Glomerular visceral epithelial cell (primary cell): ENCODE results near the gene OMA1.
A peak's percentile ranks its signal among the peaks of the same experiment; 100 is the strongest.
"Not testable (repeated sequence)": the region's sequence is repeated elsewhere in the genome, so short reads cannot be mapped to it uniquely, and the experiment has no call there.

Experiments used
- DNase-seq: peaks from one replicate; pipeline ENCODE4 v3.0.0-alpha.2; 2016; ENCODE audit errors: extremely low spot score

The OMA1 gene

GRCh38 chr1:58546520-58547308 lies at the start of gene OMA1:
TSS of gene OMA1 (minus strand) at chr1:58546726. CDS start at chr1:58539294, 7,432 bp downstream.
- DNase-seq = peak; percentile 97

DNA sequence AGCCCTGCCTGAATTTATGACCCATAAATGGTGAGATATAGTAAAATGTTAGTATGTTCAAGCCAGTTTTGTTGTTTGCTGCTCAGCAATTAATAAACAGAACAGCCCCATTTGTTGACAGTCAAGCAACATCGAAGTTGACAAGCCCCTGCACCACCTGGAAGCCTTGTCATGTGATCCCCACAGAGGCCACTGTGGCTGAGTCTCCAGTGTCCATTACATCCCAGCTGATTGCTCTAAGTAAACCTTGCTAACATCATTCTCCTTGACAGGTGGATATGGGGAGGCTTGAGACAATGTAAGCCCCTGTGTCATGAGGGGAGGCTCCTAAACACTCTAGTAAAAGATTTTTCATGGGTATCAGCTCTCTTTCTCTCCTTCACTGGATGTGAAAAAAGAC lies 48.0 kb upstream of the OMA1 start:
- DNase-seq = no peak

DNA sequence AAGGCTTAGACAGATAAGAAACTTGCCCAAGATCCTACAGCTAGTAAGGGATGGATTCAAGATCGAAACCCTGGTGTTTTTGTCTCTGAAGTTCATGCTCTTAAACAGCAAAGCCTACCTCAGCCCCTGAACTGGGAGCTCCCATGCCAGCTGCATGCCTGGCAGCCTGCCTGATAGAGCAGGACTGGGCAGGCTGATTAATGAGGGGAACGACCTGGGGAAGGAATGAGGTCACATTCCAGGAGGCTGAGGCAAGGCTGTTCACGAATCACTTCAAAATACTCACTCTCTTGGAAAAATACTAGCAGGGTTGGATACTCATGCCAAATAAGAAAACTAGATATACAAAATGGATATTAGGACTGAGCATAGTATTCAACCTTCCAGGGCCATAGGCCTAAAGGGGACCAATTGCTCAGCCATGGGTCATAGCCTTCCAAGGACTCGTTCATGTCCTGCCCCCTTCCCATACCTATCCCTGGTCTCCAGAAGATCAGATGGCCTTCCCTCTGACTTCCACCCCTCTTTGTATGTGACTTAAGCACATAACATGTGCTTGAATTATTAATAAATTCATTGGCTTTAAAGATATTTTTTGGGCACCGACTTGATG lies 46.1 kb upstream of the OMA1 start:
- peak; percentile 98 for DNase-seq

- no peak for DNase-seq
Observed at GRCh38 chr1:58591806-58592205, 45.3 kb upstream of the OMA1 start.

DNA sequence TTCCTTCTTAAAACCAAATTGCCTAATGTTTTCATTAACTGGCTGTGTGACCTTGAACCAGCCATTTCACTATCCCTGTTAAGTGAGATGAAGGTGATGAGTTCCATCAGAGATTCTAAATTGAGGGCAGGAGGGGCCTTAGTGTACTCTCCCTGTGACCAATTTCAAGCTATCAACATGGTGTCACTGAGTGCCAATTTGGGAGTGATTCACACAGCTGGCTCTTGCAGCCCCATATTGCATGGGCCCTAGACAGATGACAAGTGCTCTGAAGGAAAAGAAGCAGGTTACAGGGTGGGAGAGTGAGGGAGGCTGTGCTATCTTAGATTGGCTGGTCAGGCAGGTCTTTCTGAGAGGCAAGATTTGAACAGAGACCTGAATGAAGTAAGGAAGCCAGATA lies 43.5 kb upstream of the OMA1 start:
- no peak for DNase-seq

- DNase-seq = no peak
Observed at GRCh38 chr1:58588396-58588795, 41.9 kb upstream of the OMA1 start.

DNA sequence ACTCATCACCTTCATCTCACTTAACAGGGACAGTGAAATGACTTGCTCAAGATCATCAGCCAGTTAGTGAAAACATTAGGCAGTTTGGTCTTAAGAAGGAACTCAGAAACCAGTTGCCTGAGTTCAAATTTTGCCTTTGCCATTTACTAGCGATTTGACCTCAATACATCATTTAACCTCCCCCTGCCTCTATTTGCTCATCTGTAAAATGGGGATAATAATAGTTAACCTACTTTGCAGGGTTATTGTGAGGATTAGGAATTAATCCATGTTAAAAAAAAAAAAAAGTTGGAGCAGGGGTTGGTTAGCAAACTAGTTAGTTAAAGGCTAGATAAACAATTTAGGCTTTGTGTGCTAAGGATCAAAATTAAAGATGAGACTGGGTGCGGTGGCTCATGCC lies 41.1 kb upstream of the OMA1 start:
- no peak for DNase-seq

- no peak for DNase-seq
Observed at GRCh38 chr1:58586271-58586670, 39.7 kb upstream of the OMA1 start.

DNA sequence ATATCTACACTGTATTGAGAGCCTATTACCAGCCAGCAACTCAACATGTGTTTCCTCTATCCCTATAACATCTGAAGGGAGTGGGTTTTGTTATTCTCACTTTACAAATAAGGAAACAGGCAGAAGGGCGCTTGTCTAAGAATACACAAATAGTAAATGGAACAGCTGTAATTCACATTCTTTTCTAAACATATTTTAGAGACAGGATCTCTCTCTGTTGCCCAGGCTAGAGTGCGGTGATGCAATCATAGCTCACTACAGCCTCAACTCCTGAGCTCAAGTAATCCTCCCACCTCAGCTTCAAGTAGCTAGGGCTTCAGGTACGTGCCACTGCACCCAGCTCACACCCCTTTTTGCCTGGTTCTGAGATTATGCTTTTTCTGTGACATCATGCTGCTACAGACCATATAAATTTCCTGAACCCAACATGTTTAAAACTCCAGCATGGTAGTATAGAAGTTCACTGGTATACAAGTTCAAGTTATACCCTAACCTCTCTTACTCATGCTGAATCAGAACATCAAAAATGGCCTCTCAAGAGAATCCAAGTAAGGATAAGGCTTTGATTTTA lies 39.1 kb upstream of the OMA1 start:
- DNase-seq = no peak

- DNase-seq = no peak
Observed at GRCh38 chr1:58585166-58585565, 38.6 kb upstream of the OMA1 start.

DNA sequence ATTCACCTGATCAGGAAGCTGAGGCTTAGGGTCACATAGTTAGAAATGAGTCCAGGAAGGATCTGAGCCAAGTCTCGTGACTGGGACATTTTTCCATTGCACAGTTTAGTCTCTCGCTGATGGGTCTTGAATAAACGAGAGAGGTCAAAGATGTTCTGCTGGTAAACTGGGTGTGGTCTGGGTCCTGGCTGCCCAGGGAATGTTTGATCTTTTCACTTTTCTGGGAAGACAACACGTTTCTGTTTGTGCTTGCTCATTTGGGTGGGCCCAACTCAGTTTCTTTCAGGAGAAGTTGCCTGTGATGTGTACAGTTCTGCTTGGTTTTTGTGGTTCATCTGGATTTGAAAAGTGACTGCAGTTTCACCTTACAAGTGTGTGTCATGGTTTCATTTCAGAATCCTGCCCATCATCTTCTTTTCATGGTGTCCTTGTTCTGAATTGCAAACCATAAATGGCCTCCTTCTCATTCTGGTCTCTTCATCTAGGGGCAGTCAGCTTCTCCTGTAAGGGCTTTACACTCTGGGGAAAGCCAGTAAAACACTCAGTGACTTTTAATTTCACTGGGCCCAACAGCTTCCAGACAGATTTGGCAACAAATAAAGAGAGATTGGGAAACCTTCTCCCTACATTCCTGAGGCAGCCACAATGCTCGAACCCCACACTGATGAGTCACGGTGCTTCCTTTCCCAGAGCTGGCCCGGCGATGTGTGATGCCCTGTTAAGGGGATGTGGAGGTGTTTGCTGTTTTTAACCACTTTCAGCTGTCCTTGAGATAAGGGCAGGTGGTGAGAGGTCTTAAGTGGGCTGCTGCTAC lies 37.8 kb upstream of the OMA1 start:
- peak; percentile 96 for DNase-seq

- DNase-seq = no peak
Observed at GRCh38 chr1:58583496-58583895, 37.0 kb upstream of the OMA1 start.

DNA sequence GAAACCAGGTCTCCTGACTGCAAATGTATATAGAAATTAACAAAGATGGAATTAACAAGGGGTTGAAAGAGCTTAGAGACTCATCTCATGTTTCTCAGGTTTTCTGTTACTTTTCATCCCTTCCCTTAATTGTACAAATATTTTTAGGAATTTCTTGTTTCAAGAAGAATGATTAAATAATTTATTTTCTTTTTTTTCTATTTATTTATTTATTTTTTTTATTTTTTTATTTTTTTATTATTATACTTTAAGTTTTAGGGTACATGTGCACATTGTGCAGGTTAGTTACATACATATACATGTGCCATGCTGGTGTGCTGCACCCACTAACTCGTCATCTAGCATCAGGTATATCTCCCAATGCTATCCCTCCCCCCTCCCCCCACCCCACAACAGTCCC lies 35.6 kb upstream of the OMA1 start:
- not testable (repeated sequence) for DNase-seq

DNA sequence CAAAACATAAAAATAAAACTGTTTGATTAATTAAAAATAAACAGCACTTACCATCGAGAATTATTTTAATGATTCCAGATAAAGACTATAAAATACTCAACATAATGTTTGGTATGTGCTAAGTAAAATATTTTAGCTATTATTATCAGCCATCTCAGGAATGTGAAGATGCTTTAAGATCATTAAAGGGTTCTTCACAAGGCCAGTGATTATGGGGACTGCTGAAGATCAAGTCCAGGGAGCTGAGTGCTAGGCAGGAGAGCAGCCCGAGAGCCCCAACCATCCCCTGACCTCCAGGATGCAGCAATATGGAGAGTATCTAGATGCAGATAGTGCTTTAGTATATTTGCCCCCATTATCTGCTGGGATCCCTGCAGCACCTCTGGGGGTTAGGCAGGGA lies 35.1 kb upstream of the OMA1 start:
- no peak for DNase-seq

- DNase-seq = no peak
Observed at GRCh38 chr1:58580186-58580585, 33.7 kb upstream of the OMA1 start.

- DNase-seq = no peak
Observed at GRCh38 chr1:58577654-58578030, 31.1 kb upstream of the OMA1 start.

- no peak for DNase-seq
Observed at GRCh38 chr1:58576727-58577653, 30.5 kb upstream of the OMA1 start, which contains the start of gene TACSTD2. TSS of gene TACSTD2 (minus strand) at chr1:58577252. CDS start at chr1:58577156, 96 bp downstream.

DNA sequence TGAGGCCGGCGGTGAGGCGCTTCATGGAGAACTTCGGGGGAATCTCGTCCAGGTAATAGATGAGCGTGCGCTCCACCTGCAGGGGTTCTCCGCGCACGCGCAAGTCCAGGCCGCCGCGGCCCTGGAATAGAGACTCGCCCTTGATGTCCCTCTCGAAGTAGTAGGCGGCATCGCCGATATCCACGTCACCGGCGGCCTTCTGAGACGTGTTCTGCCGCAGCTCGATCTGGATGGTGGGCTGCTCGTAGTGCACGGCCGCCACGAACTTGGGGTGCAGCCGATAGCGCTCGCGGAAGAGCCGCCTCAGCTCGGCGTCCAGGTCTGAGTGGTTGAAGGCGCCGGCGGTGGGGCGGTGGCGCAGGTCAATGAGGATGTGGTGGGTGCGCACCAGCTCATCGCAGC lies 29.8 kb upstream of the OMA1 start:
- no peak for DNase-seq

- no peak for DNase-seq
Observed at GRCh38 chr1:58575551-58576324, 29.2 kb upstream of the OMA1 start.

- DNase-seq = no peak
Observed at GRCh38 chr1:58574816-58575215, 28.3 kb upstream of the OMA1 start.
